ACHN (cell line): ENCODE results near the gene SPACA4.
A peak's percentile ranks its signal among the peaks of the same experiment; 100 is the strongest.
"Not testable (repeated sequence)": the region's sequence is repeated elsewhere in the genome, so short reads cannot be mapped to it uniquely, and the experiment has no call there.

Experiments
- DNase-seq: peaks from one replicate; pipeline ENCODE4 v3.0.0-alpha.2; 2015
- in situ Hi-C: cut with HindIII; loops from 2 replicates; pipeline ENCODE4 v1.10.0; 2017; ENCODE audit warnings: low sequenced_read_pairs, low pct_ligation_motif_present, low pct_unique_long_range_greater_than_20kb

Gene SPACA4, protein sequence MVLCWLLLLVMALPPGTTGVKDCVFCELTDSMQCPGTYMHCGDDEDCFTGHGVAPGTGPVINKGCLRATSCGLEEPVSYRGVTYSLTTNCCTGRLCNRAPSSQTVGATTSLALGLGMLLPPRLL

DNA sequence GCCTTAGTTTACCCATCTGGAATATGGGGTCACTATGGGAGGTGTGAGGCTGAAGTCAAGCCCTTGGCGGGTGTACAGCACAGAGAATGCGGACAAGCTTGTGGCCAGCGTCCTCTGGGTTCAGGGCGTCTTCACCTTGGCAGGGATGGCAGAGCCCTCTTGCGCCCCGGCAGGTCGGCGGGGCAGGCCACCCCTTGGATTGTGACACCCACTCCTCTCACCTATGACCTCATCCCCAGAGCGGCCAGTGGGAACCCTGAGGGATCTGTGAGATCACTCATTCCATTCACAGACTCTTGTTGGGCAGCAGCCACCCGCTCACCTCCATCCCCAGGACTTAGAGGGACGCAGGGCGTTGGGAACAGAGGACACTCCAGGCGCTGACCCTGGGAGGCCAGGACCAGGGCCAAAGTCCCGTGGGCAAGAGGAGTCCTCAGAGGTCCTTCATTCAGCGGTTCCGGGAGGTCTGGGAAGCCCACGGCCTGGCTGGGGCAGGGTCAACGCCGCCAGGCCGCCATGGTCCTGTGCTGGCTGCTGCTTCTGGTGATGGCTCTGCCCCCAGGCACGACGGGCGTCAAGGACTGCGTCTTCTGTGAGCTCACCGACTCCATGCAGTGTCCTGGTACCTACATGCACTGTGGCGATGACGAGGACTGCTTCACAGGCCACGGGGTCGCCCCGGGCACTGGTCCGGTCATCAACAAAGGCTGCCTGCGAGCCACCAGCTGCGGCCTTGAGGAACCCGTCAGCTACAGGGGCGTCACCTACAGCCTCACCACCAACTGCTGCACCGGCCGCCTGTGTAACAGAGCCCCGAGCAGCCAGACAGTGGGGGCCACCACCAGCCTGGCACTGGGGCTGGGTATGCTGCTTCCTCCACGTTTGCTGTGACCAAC lies at the start of gene SPACA4:
Gene SPACA4 (plus strand): TSS at position 280 of the 896 bp plus-strand sequence. CDS start 237 bp downstream, at position 517.
- in situ Hi-C loops: no loop called here
- DNase-seq: no peak

DNA sequence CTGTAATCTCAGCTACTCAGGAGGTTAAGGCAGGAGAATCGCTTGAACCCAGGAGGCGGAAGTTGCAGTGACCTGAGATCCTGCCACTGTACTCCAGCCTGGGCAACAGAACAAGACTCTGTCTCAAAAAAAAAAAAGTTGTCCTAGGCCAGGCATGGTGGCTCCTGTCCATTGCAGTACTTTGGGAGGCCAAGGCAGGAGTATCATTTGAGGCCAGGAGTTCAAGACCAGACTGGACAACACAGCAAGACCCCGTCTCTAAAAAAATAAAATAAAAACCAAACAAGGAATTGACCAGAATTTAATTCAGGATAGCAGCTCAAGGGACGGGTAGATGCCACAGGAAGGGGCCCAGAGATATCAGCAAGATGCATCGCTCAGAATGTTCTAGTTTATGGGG lies 49.7 kb upstream of the SPACA4 start:
- in situ Hi-C loops: no loop called here
- no peak for DNase-seq

DNA sequence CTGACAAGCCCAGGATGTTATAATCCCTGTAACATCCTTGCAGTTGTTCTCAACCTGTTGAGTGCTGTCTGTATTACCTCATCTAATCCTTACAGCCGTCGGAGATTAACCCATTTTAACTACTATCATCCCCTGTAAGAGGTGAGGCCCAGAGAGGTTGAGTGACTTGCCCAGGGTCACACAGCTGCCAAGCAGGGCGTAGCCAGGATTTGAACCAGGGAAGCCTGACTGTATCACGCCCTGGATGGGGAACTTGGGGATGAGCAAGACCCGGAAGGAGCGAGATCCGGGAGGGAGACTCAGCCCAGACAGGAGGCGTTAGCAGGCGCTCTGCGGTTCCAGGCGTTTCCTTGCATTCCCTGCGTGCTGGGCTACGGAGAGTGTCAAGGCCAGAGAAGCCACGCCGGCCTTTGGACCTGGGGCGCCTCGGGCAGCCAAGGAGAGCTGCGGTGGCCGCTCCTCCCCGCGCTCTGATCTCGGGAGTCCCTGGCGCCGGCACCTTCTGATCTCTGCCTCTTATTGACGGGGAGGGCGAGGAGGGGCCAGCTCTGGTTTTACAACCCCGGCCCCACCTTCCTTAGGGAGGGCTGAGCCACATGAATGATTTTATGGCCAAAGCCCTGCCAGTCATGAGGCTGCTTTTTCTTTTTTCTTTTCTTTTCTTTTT lies 48.4 kb upstream of the SPACA4 start:
- in situ Hi-C loops: no loop called here
- DNase-seq: peak; percentile 86

DNA sequence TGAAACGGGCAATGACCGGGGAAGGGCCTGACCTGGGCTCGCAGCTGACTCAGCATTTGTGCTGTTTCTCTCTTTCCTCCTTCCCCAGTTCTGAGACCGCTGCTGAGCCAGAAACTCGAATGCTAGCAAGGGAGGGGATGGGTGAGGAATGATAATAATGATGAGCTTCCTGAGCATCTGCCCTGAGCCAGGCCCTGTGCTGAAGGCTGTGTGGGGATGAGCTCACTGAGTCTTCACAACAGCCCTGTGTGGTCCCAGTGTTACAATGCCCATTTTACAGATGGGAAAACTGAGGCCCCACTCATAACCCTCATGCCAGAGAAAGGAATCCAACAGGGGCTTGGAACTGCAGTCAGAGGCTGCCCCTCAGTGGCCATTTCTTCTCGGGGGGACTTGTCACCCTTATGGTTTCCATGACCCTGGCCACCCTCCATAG lies 46.4 kb upstream of the SPACA4 start:
- DNase-seq: peak; percentile 27
- in situ Hi-C loops: no loop called here

DNA sequence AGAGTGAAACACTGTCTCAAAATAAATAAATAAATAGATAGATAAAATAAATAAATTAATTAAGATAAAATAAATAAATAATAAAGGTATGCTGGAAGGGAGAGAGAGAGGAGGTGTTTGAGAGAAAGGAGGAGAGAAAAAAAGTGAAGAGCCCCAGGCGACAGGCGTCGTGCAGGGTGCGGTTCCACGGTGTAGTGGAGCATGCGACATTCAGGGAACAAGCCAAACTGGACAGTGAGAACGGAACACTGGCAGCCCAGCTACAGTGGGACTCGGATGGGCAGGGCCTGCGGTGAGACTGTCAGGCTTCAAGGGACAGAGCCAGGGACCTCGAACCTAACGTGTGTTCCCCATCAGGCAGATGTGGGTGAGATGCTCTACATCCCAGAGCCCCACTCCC lies 45.1 kb upstream of the SPACA4 start:
- in situ Hi-C loops: no loop called here

DNA sequence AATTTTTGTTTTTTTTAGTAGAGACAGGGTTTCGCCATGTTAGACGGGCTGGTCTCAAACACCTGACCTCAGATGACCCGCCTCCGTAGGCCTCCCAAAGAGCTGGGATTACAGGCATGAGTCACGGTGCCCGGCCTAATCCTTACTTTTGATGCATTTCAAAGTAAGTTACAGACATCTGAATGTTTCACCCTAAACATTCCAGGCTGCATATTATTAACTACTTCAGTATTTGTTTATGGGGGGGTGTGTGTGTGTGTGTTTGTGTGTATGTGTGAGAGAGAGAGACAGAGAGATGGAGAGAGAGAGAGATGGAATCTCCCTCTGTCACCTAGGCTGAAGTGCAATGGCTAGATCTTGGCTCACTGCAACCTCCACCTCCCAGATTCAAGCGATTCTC lies 41.5 kb upstream of the SPACA4 start:
- in situ Hi-C loops: no loop called here
- DNase-seq: no peak

More for the DNA sequence above, 45.1 kb upstream of the SPACA4 start:
- DNase-seq: no peak

DNA sequence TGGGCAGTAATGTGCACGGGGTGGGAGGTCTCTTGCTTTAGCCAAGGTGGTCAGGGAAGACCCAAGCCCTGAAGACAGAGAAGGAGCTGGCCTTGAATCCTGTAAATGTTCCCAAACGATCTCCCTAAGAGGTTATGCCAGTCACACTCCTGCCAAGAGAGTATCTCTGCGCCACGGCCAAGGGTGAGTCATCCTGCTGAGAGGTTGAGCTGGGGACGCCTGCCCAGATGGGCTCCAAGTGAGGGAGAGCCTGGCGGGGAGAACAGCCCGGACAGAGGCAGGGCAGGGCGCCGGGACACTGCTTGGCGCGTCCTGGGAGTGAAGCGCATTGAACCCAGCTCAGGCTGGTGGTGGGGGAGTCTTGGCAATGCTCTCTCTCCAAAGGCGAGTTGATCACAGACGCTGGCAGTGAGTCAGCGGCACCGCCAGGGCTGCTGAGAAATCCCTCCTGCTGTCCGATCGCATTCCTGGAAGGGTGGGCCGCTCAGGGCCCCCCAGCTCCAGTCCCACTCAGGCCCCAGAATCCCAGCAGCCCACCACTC lies 38.1 kb upstream of the SPACA4 start:
- in situ Hi-C loops: no loop called here
- DNase-seq: peak; percentile 93

DNA sequence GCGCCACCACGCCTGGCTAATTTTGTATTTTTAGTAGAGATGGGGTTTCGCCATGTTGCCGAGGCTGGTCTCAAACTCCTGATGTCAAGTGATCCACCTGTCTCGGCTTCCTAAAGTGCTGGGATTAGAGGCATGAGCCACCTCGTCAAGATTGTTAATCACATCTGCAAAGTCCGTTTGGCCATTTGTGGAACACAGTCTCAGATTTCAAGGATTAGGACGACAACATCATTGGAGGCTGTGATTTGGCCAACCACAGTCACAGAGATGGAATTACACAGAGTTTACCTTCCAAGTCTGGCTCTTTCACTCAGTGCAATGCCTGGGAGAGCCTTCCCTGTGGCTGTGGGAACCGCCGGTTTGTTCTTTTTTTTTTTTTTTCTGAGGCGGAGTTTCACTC lies 36.7 kb upstream of the SPACA4 start:
- DNase-seq: no peak
- in situ Hi-C loops: no loop called here

DNA sequence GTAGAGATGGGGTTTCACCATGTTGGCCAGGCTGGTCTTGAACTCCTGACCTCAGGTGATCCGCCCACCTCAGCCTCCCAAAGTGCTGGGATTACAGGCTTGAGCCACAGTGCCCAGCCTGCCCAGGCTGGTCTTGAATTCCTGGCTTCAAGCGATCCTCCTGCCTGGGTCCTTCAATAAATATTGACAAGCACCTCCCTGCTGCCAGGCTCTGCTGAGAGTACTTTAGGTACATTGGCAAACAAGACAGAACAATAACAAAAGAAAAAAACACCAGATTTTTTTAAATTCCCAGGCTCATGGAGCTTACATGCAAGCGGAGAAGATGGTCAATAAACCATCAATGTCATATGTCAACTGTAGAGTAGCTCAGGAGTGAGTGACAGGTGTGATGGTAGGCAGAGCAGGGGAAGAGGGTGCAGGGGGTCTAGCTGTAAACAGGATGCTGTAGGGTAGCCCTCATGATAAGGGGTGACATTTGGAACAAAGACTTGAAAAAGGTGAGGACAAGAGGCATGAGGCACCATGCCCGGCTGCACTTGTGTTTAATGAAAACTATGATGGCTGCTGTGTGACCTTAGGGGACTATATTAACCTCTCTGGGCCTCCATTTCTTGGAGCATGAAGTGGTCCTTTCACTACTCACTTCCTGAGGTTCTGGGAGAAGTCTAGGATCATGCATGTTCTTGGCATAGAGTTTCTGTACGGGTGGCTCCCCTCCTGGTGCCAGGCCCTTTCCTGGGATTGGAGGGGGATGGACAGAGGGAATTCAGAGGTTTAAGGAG lies 35.0 kb upstream of the SPACA4 start:
- no peak for DNase-seq

DNA sequence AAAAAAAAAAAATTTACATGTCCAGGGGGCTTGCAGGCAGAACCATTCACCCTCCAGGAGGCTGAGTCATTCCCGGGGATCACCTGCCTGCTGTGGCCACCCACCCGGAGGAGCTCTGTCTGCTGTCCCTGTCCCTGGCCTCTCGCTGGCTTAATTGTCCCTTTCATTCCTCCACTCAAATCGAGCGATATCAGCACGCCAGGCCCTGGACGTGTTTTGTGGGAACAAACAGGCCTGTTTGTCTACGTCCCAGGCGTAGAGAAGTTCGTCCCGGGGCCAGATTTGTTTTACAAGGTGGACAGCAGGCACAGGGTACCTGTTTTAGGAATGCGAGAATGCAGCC lies 33.4 kb upstream of the SPACA4 start:
- in situ Hi-C loops: no loop called here

More for the DNA sequence above, 35.0 kb upstream of the SPACA4 start:
- in situ Hi-C loops: no loop called here

DNA sequence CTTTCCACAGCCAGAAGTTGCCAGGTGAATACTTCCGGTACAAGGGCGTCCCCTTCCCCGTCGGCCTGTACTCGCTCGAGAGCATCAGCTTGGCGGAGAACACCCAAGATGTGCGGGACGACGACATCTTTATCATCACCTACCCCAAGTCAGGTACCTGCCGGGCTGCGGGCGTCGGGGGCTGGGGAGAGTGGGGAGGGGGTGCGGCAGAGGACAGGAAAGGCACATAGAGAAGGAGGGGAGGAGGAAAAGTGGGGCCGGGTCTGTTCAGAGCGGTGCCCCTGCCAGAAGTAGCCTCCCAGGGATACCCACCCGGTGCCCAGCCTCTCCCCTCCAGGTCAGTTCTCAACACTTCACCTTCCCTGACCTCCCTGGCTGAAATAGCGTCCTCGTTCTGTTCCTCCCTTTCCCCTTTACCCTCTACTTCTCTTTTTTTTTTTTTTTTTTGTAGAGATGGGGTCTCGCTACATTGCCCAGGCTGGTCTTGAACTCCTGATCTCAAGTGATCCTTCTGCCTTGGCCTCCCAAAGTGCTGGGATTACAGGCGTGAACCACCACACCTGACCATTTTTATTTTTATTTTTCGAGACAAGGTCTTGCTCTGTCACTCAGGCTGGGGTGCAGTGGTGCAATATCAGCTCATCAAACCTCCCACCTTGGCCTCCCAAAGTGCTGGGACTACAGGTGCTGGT lies 30.5 kb upstream of the SPACA4 start:
- in situ Hi-C loops: no loop called here
- DNase-seq: no peak

More for the DNA sequence above, 33.4 kb upstream of the SPACA4 start:
- DNase-seq: no peak

DNA sequence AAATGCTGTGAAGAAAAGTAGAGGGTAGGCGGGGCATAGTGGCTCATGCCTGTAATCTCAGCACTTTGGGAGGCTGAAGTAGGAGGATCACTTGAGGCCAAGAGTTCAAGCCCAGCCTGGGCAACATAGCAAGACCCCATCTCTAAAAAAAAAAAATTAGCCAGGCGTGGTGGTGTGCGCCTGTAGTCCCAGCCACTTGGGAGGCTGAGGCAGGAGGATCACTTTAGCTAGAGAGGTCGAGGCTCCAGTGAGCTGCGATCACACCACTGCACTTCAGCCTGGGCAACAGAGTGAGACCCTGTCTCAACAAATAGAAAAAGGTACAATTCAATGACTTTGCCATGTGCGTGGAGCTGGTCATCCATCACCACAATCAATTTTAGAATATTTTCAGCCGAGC lies 28.6 kb upstream of the SPACA4 start:
- DNase-seq, in situ Hi-C loops: not testable (repeated sequence)

DNA sequence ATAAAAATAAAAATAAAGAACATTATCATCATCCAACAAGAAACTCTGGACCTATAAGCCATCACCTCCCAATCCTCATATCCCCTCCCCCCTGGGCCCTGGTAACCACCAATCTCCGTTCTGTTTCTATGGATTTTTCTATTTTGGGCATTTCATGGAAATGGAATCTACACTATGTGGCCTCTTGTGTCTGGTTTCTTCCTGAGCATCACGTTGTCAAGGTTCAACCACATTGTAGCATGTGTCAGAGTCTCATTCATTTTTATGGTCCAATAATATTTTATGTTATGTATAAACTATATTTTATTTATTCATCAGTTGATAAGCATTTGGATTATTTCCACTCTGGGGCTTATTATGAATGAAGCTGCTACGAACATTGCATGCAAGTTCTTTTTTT lies 27.7 kb upstream of the SPACA4 start:
- no peak for DNase-seq
- in situ Hi-C loops: no loop called here

DNA sequence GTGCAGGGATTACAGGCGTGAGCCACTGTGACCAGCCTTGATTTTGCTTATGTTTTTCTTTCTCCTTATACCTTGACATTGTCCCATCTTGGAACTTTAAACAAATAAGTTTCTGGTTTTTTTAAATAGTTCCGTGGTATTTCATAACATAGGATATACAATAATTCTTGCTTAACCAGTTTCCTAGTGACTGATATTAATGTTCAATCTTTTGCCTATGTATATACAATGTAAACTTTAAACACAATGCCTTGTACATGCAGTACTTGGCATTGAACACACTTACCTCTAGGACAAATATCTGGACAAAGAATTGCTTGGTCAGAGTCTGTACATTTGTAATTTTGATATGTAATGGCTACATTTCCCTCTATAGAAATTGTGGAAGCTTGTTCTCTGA lies 24.4 kb upstream of the SPACA4 start:
- no peak for DNase-seq
- in situ Hi-C loops: no loop called here

DNA sequence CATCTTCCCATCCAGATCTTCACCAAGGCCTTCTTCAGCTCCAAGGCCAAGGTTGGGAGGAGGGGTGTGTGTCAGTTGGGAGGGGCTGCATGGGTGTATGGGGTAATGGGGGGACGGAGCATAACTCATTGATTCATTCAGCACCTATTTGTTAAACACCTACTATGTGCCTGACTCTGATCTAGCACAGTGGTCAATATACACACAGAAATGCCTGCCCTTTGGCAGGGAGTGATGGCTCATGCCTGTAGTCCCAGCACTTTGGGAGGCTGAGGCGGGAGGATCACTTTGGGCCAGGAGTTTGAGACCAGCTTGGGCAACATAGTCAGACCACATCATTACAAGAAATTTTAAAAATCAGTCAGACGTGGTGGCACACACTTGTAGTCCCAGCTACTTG lies 19.2 kb upstream of the SPACA4 start:
- in situ Hi-C loops: no loop called here
- DNase-seq: no peak

DNA sequence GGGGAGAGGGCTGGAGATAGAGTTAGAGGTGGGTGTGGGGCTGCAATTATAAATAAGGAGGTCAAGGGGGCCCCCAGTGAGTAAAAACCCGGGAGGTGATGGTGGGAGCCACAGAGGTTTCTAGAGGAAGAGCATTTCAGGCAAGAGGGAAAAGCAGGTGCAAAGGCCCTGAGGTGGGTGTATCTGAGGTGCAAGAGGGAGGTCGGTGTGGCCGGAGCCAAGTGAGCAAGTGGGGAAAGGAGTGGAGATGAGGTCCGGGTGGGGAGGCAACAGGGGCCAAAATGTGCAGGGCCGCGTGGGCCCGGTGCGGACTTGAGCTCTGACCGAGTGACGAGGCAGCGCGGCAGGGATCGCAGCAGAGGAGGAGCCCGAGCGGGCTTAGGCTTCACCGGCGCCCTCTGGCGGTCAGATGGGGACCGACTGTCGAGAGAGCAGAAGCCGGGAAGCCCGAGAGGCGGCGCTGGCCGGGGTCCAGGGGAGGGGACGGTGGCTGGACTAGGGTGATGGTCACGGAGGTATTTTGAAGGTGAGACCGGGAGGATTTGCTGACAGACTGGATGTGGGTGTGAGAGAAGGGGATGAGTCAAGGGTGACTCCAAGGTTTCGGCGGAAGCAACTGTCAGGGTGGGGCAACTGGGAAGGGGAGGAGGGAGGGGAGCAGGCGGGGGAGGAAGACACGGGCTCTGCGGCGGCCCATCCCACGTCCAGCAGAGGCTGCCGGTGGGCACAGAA lies 17.7 kb upstream of the SPACA4 start:
- in situ Hi-C loops: no loop called here
- peak; percentile 84 for DNase-seq

DNA sequence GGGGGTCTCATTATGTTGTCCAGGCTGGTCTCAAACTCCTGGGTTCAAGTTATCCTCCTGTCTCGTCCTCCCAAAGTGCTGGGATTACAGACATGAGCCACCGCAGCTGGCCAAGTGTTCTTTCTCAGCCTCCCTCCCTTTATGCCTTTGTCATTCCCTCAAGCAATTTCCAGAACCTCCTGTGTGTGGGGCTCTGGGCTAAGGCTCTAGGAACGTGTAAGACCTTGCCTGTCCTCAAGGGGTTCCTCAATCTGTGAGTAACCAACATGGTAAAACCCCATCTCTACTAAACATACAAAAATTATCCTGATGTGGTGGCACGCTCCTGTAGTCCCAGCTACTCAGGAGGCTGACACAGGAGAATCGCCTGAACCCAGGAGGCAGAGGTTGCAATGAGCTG lies 15.5 kb upstream of the SPACA4 start:
- in situ Hi-C loops: no loop called here
- DNase-seq: no peak

DNA sequence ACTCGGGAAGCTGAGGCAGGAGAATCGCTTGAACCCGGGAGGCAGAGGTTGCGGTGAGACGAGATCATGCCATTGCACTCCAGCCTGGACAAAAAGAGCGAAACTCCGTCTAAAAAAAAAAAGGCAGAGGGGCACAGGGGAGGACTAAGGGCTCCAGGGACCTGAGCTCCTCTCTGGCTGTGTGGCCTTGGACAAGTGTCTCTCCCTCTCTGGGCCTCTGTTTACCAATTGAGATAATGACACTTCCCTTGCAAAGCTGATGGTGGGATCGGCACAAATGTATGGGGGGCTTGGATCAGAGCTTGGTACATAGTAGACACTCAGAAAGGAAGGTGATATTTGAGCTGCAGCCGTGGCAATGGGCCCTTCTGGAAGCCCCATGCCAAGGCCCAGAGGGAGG lies 11.4 kb upstream of the SPACA4 start:
- in situ Hi-C loops: no loop called here
- no peak for DNase-seq
